ENCODE data around the gene CAMLG.
"Not testable (repeated sequence)": the region's sequence is repeated elsewhere in the genome, so short reads cannot be mapped to it uniquely, and the experiment has no call there.

The CAMLG gene

DNA sequence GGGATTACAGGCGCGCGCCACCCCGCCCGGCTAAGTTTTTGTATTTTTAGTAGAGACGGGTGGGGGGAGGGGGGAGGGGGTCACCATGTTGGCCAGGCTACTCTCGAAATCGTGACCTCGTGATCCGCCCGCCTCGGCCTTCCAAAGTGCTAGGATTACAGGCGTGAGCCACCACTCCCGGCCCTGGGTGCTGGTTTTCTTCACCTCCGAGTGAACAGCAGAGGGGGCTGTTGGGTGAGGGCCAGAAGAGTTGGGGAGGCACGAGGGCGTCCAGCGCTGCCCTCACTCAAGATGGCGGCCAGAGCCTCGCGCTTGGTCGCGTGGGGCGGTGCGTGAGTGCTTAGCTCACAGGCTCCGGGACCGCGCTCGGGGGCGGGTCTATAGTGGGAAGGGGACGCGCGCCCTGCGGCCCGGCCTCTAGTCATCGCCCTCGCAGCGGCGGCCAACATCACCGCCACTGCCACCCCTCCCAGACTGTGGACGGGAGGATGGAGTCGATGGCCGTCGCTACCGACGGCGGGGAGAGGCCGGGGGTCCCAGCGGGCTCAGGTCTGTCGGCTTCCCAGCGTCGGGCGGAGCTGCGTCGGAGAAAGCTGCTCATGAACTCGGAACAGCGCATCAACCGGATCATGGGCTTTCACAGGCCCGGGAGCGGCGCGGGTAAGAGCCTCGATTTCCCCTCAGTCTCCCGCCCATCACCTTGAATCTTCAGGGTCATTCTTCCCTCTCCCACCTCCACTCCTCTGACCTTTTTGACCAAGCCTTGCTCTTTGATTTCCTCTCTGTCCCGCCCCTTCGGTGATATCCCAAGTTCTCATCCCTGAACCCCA is at the start of gene CAMLG:
TSS of gene CAMLG (plus strand) at position 416 of the 830 bp plus-strand sequence. CDS start at position 489, 73 bp downstream.
- Histone ChIP-seq H3K4me3 (ENCODE audit: low read depth, low read length) (peak within 1 kb of the TSS; percentile 89), H3K27me3 (replicated peaks) (no peaks in the 10 kb centered on the region), H3K36me3 (replicated peaks) (peaks cover 9% of the 10 kb centered on the region), H3K27ac (peak within 1 kb of the TSS; percentile 76)
- TF ChIP-seq, protein P1, sequence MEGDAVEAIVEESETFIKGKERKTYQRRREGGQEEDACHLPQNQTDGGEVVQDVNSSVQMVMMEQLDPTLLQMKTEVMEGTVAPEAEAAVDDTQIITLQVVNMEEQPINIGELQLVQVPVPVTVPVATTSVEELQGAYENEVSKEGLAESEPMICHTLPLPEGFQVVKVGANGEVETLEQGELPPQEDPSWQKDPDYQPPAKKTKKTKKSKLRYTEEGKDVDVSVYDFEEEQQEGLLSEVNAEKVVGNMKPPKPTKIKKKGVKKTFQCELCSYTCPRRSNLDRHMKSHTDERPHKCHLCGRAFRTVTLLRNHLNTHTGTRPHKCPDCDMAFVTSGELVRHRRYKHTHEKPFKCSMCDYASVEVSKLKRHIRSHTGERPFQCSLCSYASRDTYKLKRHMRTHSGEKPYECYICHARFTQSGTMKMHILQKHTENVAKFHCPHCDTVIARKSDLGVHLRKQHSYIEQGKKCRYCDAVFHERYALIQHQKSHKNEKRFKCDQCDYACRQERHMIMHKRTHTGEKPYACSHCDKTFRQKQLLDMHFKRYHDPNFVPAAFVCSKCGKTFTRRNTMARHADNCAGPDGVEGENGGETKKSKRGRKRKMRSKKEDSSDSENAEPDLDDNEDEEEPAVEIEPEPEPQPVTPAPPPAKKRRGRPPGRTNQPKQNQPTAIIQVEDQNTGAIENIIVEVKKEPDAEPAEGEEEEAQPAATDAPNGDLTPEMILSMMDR (IDR thresholded peaks at IDR 0.05; ENCODE audit: low read depth, low read length, missing control alignments), result peak; percentile 78
- in situ Hi-C loops (cut with HindIII; ENCODE audit: low pct_ligation_motif_present, low sequenced_read_pairs), result no loop called here
- DNase-seq, result peak; percentile 97

DNA sequence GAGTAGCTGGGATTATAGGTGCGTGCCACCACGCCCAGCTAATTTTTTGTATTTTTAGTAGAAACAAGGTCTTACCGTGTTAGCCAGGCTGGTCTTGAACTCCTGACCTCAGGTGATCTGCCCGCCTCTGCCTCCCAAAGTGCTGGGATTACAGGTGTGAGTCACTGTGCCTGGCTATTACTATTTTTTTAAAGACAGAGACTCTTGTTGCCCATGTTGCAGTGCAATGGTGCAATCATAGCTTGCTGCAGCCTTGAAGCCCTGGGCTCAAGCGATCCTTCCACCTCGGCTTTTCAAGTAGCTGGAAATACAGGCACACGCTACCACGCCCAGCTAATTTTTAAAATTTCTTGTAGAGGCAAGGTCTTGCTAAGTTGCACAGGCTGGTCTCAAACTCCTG is 48.2 kb upstream of the CAMLG start:
- H3K27ac ChIP-seq; in situ Hi-C loops (cut with HindIII; ENCODE audit: low pct_ligation_motif_present, low sequenced_read_pairs); H3K4me3 ChIP-seq (ENCODE audit: low read depth, low read length); H3K27me3 ChIP-seq (replicated peaks); DNase-seq: not testable (repeated sequence)
- peaks cover 67% of the 10 kb centered on the region for H3K36me3 ChIP-seq (replicated peaks)

DNA sequence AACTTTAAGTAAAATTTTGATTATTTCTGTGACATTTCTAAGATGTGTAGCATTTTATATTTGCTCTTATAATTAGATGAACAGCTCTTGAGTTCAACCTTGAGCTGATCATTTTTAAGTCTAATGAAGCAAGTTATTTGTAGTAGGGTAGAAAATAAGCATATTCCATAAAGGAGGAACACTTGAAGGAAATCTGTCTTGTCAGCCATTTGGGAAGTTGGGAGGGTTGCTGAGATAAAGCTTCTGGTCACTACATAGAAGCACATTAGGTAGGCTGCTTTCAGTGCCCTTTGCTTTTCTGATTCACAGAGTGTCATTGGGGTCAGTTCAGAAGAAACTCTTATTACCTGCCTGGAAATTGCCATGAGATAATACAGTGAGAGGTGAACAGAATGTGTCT is 45.6 kb upstream of the CAMLG start:
- in situ Hi-C loops (cut with HindIII; ENCODE audit: low pct_ligation_motif_present, low sequenced_read_pairs), result no loop called here
- H3K36me3 ChIP-seq (replicated peaks), result peaks cover 64% of the 10 kb centered on the region
- no peak for DNase-seq

DNA sequence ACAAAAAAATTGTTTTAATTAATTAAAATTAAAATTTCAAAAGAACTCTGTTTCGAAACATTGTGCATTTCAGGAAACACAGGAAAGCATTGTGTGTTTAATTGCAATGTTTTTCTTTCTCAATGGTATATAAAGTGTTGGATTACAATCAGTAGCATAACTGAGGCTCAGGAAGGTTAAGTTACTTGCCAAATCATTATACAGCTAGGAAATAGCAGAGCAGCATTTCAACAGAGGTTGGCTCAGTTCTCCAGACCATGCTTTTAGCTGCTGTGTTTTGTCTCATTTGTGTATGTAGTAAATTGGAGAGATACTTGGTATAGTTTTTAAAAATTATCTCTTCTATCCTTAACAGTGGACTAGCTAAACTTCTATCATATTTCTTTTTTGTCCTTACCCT is 30.0 kb upstream of the CAMLG start:
- in situ Hi-C loops (cut with HindIII; ENCODE audit: low pct_ligation_motif_present, low sequenced_read_pairs), result no loop called here
- no peaks in the 10 kb centered on the region for H3K27me3 ChIP-seq (replicated peaks)
- TF ChIP-seq, protein P1 (IDR thresholded peaks at IDR 0.05; ENCODE audit: low read depth, low read length, missing control alignments), result no peak
- H3K27ac ChIP-seq, result no peak overlapping the region
- H3K36me3 ChIP-seq (replicated peaks), result peaks cover 68% of the 10 kb centered on the region
- no peak overlapping the region for H3K4me3 ChIP-seq (ENCODE audit: low read depth, low read length)
- DNase-seq, result no peak

More for the DNA sequence above, 45.6 kb upstream of the CAMLG start:
- no peaks in the 10 kb centered on the region for H3K27me3 ChIP-seq (replicated peaks)
- no peak overlapping the region for H3K27ac ChIP-seq
- TF ChIP-seq, protein P1 (IDR thresholded peaks at IDR 0.05; ENCODE audit: low read depth, low read length, missing control alignments), result no peak
- no peak overlapping the region for H3K4me3 ChIP-seq (ENCODE audit: low read depth, low read length)

DNA sequence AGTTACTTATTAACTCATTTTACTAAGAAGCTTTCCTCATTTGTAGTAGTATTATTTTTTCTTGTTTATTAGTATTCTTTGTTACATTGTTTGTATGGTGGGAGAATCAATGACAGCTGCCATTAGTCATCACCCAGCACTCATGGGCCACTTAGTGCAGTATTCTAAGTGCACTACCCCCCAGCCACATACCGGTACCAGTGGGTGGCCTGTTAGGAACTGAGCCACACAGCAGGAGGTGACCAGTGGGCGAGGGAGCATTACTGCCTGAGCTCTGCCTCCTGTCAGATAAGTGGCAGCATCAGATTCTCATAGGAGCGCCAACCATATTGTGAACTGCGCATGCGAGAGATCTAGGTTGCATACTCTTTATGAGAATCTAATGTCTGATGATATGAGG is 24.2 kb upstream of the CAMLG start:
- Histone ChIP-seq H3K27ac (no peak overlapping the region), H3K27me3 (replicated peaks) (no peaks in the 10 kb centered on the region), H3K4me3 (ENCODE audit: low read depth, low read length) (no peak overlapping the region), H3K36me3 (replicated peaks) (peaks cover 66% of the 10 kb centered on the region)
- peak; percentile 45 for DNase-seq
- TF ChIP-seq, protein P1 (IDR thresholded peaks at IDR 0.05; ENCODE audit: low read depth, low read length, missing control alignments), result no peak
- in situ Hi-C loops (cut with HindIII; ENCODE audit: low pct_ligation_motif_present, low sequenced_read_pairs), result no loop called here

DNA sequence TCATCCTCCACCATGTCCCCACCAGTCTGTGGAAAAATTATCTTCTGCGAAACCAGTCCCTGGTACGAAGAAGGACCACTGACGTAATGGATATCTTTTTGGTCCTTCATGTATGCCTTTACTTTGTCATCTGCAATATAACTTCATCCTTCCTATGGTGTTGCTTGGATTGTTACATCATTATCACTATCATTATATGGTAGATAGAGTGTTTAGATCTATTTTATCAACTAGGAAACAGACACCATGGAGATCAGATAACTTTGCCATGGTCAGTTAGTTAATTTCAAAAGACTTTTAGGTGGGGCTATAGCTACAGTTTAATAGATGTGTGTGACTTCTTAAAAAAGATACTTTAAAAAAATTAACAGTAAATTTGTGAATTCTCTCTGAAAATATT is 23.8 kb upstream of the CAMLG start:
- in situ Hi-C loops (cut with HindIII; ENCODE audit: low pct_ligation_motif_present, low sequenced_read_pairs), result no loop called here
- Histone ChIP-seq H3K27me3 (replicated peaks) (no peaks in the 10 kb centered on the region), H3K27ac (no peak overlapping the region), H3K4me3 (ENCODE audit: low read depth, low read length) (no peak overlapping the region), H3K36me3 (replicated peaks) (peaks cover 65% of the 10 kb centered on the region)
- DNase-seq, result no peak
- TF ChIP-seq, protein P1 (IDR thresholded peaks at IDR 0.05; ENCODE audit: low read depth, low read length, missing control alignments), result no peak

DNA sequence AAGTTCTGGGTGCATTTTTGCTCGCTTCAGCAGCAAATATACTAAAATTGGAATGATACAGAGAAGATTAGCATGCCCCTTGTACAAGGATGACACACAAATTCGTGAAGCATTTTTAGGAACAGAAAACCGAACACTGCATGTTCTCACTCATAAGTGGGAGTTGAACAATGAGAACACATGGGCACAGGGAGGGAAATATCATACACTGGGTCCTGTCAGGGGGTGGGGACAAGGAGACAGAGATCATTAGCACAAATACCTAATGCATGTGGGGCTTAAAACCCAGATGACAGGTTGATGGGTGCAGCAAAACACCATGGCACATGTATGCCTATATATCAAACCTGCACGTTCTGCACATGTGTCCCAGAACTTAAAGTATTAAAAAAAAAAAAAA is 22.9 kb upstream of the CAMLG start:
- DNase-seq; H3K4me3 ChIP-seq (ENCODE audit: low read depth, low read length); H3K27me3 ChIP-seq (replicated peaks); H3K27ac ChIP-seq; in situ Hi-C loops (cut with HindIII; ENCODE audit: low pct_ligation_motif_present, low sequenced_read_pairs): not testable (repeated sequence)
- H3K36me3 ChIP-seq (replicated peaks), result peaks cover 67% of the 10 kb centered on the region

All from brain microvascular endothelial cell (primary cell).